ENCODE results near the gene TOMM40. TPM values are rescaled to one million over a fixed set of nuclear protein-coding genes. Genes with fewer than 3 reads are reported as not detected.

Gene TOMM40
- total and polyA plus RNA-seq, 9 of the 15 experiments (the other 6 are each of a cell fraction or from before 2014, with no cell fraction given): 0.89 to 290 (median 160) TPM

GRCh38 chr19:44905437-44906160, 14.5 kb downstream of the TOMM40 start, which contains the start of gene APOE (continued):
- no peak for TF ChIP-seq ZNF311 (CRISPR knock-in tag; IDR thresholded peaks at IDR 0.05)
- TF ChIP-seq POLR2A (conservative IDR thresholded peaks at IDR 0.05): peak; percentile 17; the same call in 1 of the 2 replicates
- TF ChIP-seq HOXB6 (CRISPR knock-in tag; IDR thresholded peaks at IDR 0.05; ENCODE audit: borderline replicate concordance): no peak
- no peak for TF ChIP-seq ZNF830 (CRISPR knock-in tag; IDR thresholded peaks at IDR 0.05)
- TF ChIP-seq KHSRP (IDR thresholded peaks at IDR 0.05): no peak
- peak; percentile 69; the same call in 1 of the 2 replicates for TF ChIP-seq ZBTB7A (IDR thresholded peaks at IDR 0.05; ENCODE audit: borderline replicate concordance, control insufficient read depth, low read depth, low read length)
- TF ChIP-seq ZNF324 (CRISPR knock-in tag; IDR thresholded peaks at IDR 0.05): no peak
- no peak for TF ChIP-seq GTF3C2 (IDR thresholded peaks at IDR 0.05; ENCODE audit: borderline replicate concordance, extremely low read depth, insufficient read length)
- TF ChIP-seq JUND (IDR thresholded peaks at IDR 0.05; ENCODE audit: borderline replicate concordance, low read depth, low read length): no peak
- TF ChIP-seq JUND (tag; IDR thresholded peaks at IDR 0.05; ENCODE audit: borderline replicate concordance, low read depth, low read length): no peak
- no peak for TF ChIP-seq PCBP2 (IDR thresholded peaks at IDR 0.05; ENCODE audit: low read depth, low read length, poor library complexity, severe bottlenecking)
- no peak for TF ChIP-seq KLF6 (CRISPR knock-in tag; IDR thresholded peaks at IDR 0.05; ENCODE audit: borderline replicate concordance)
- TF ChIP-seq ZNF3 (CRISPR knock-in tag; IDR thresholded peaks at IDR 0.05): no peak
- TF ChIP-seq CEBPB (tag; IDR thresholded peaks at IDR 0.05): no peak
- peak; percentile 85; the same call in 1 of the 2 replicates for TF ChIP-seq ZKSCAN1 (IDR thresholded peaks at IDR 0.05; ENCODE audit: low read depth, low read length)
- no peak for TF ChIP-seq NFXL1 (CRISPR knock-in tag; IDR thresholded peaks at IDR 0.05)
- no peak for TF ChIP-seq C11orf30 (IDR thresholded peaks at IDR 0.05; ENCODE audit: low read depth)
- TF ChIP-seq EP400 (IDR thresholded peaks at IDR 0.05): no peak; the same call in none of the 2 replicates
- peak; percentile 23 for TF ChIP-seq POLR2B (IDR thresholded peaks at IDR 0.05; ENCODE audit: low read depth, partially characterized antibody)
- TF ChIP-seq MAFG (tag; conservative IDR thresholded peaks at IDR 0.05): no peak
- TF ChIP-seq THRB (CRISPR knock-in tag; conservative IDR thresholded peaks at IDR 0.05): no peak
- no peak for TF ChIP-seq ZNF77 (CRISPR knock-in tag; IDR thresholded peaks at IDR 0.05)
- no peak for TF ChIP-seq SRF (CRISPR knock-in tag; IDR thresholded peaks at IDR 0.05)
- TF ChIP-seq ZNF589 (CRISPR knock-in tag; IDR thresholded peaks at IDR 0.05; ENCODE audit: low read depth): no peak
- peak; percentile 63 for TF ChIP-seq SAP30 (IDR thresholded peaks at IDR 0.05; ENCODE audit: borderline replicate concordance, insufficient read depth, low read depth, low read length, poor library complexity, severe bottlenecking)
- no peak for TF ChIP-seq CBFB (CRISPR knock-in tag; IDR thresholded peaks at IDR 0.05)
- no peak for TF ChIP-seq MYNN (IDR thresholded peaks at IDR 0.05)
- no peak for TF ChIP-seq MYNN (CRISPR knock-in tag; IDR thresholded peaks at IDR 0.05)

Data from K562 (cell line).